K562 (cell line): ENCODE results near the gene ABCC5. TPM values are rescaled to one million over a fixed set of nuclear protein-coding genes. Genes with fewer than 3 reads are reported as not detected.

Experiments
- ATAC-seq: fragments of 200-7000 bp; cut with Tn5 transposase; 3 replicates; pipeline ENCODE4 v1.9.1; 2020; ENCODE audit warnings: moderate library complexity
- BruUV-seq: library from RNA; stranded (reverse); fragments of 400-500 nt; replicated peaks from 2 replicates; lab custom pipeline; 2021; lab: Mats Ljungman, UMichigan
- CTCF ChIA-PET: fragments of 300-600 bp; formaldehyde crosslinking; extraction: SDS; loops from one replicate; lab custom pipeline; 2021; ENCODE audit warnings: low intra/inter-chr PET ratio; lab: Yijun Ruan, JAX
- POLR2A ChIA-PET: fragments of 300-600, 350-650 bp; sonication (Branson Sonifier 250); formaldehyde crosslinking; extraction: SDS; loops from one replicate; lab custom pipeline; 2021; ENCODE audit warnings: antibody characterized with exemption, inconsistent platforms; lab: Yijun Ruan, JAX
- DNase-seq, 4 experiments: peaks; one replicate each; pipeline versions ENCODE4 v3.0.0 to v3.0.0-alpha.2; 2011 to 2018; ENCODE audit warnings: low spot score in 3 of 4, mixed read lengths in 3 of 4; ENCODE audit errors: extremely low read depth in 1 of 4
- FAIRE-seq: peaks from 2 replicates; lab custom pipeline; 2011; peaks lifted over from hg19 to GRCh38; lab: Jason Lieb, UNC
- H2AFZ ChIP-seq: 2 replicates; pipeline ENCODE4 v1.6.0; 2011; ENCODE audit warnings: low read depth, low read length, control low read depth, inconsistent platforms
- H3K27ac ChIP-seq: fragments of 200-600 bp; 3 replicates; pipeline ENCODE4 v1.8.0; 2011; ENCODE audit warnings: low read depth, mild to moderate bottlenecking, control low read depth, inconsistent platforms, low read length, moderate library complexity, mixed read lengths; ENCODE audit errors: extremely low read depth
- H3K27me3 ChIP-seq, 2 experiments: fragments of 300-600 bp in 1 of 2; 2 replicates in 1 of 2; 3 replicates in 1 of 2; pipeline versions ENCODE4 v1.6.0 to v1.8.0; 2011; ENCODE audit warnings: inconsistent platforms in 2 of 2, low read length in 2 of 2, mild to moderate bottlenecking in 1 of 2, mixed read lengths in 1 of 2, moderate library complexity in 1 of 2; ENCODE audit not compliant: control insufficient read depth in 2 of 2, insufficient read depth in 2 of 2
- H3K36me3 ChIP-seq: fragments of 300-600 bp; 3 replicates; pipeline ENCODE4 v1.8.0; 2011; ENCODE audit warnings: mild to moderate bottlenecking, low read length, inconsistent platforms; ENCODE audit not compliant: control insufficient read depth, insufficient read depth
- H3K4me1 ChIP-seq, 2 experiments: fragments of 200-600 bp in 1 of 2; replicated peaks in 1 of 2; 2 replicates in 1 of 2; 3 replicates in 1 of 2; pipeline versions ENCODE4 v1.5.1 to v1.8.0; 2011; ENCODE audit warnings: inconsistent platforms in 2 of 2, low read length in 2 of 2, mild to moderate bottlenecking in 1 of 2, mixed read lengths in 1 of 2, moderate library complexity in 1 of 2; ENCODE audit not compliant: control insufficient read depth in 2 of 2, insufficient read depth in 2 of 2
- H3K4me2 ChIP-seq: 2 replicates; pipeline ENCODE4 v1.6.1; 2011; ENCODE audit warnings: low read length, control low read depth, inconsistent platforms, mixed read lengths; ENCODE audit not compliant: insufficient read depth
- H3K4me3 ChIP-seq: fragments of 200-600 bp; sonication (generic), shearing (Covaris generic); 2 replicates; pipeline ENCODE4 v1.5.1; 2016; ENCODE audit warnings: control low read depth, inconsistent platforms
- H3K79me2 ChIP-seq: fragments of 200-600 bp; 3 replicates; pipeline ENCODE4 v1.8.0; 2011; ENCODE audit warnings: low read length, inconsistent platforms; ENCODE audit not compliant: control insufficient read depth, insufficient read depth
- H3K9ac ChIP-seq, 2 experiments: 2 replicates each; pipeline versions ENCODE4 v1.6.0 to v1.6.1; 2011; ENCODE audit warnings: low read depth in 2 of 2, low read length in 2 of 2, control low read depth in 1 of 2, inconsistent platforms in 1 of 2, mild to moderate bottlenecking in 1 of 2, mixed read lengths in 1 of 2; ENCODE audit not compliant: insufficient read depth in 1 of 2
- H3K9me1 ChIP-seq: one replicate; pipeline ENCODE4 v1.6.0; 2011; ENCODE audit warnings: inconsistent platforms, mild to moderate bottlenecking, low read length, moderate library complexity; ENCODE audit not compliant: control insufficient read depth, insufficient read depth
- H3K9me3 ChIP-seq: replicated peaks from 2 replicates; pipeline ENCODE4 v1.5.1; 2011; ENCODE audit warnings: low read depth, low read length, inconsistent platforms; ENCODE audit not compliant: control insufficient read depth, insufficient read depth
- H4K20me1 ChIP-seq: replicated peaks from 2 replicates; pipeline ENCODE4 v1.6.1; 2011; ENCODE audit warnings: low read length, inconsistent platforms, mixed read lengths; ENCODE audit not compliant: control insufficient read depth, insufficient read depth
- C11orf30 ChIP-seq: fragments of 450-650 bp; IDR thresholded peaks from 2 replicates; pipeline ENCODE4 v1.6.1; 2016; ENCODE audit warnings: low read depth, mild to moderate bottlenecking
- CREBBP ChIP-seq: IDR thresholded peaks from one replicate; pipeline ENCODE4 v1.6.1; 2012; ENCODE audit warnings: low read depth, mild to moderate bottlenecking, control low read depth, inconsistent platforms, low read length
- EWSR1 ChIP-seq: fragments of 450-650 bp; IDR thresholded peaks from 2 replicates; pipeline ENCODE4 v1.6.1; 2018; ENCODE audit warnings: borderline replicate concordance, mild to moderate bottlenecking, low read depth, moderate library complexity; ENCODE audit not compliant: partially characterized antibody
- HOXB6 ChIP-seq: fragments of 250-450 bp; sonication (Bioruptor Pico); IDR thresholded peaks from 2 replicates; pipeline ENCODE4 v1.5.1; 2022; ENCODE audit warnings: mild to moderate bottlenecking, borderline replicate concordance
- MAFG ChIP-seq: fragments of 450-650 bp; conservative IDR thresholded peaks from 2 replicates; pipeline ENCODE4 v1.6.1; 2016; ENCODE audit warnings: missing genetic modification characterization, missing compliant biosample characterization
- SREBF2 ChIP-seq: sonication (generic); formaldehyde crosslinking; IDR thresholded peaks from 2 replicates; pipeline ENCODE4 v1.4.0; 2020; ENCODE audit warnings: mild to moderate bottlenecking, missing genetic modification reagents
- TAL1 ChIP-seq: fragments of 450-650 bp; IDR thresholded peaks from 2 replicates; pipeline ENCODE4 v1.6.1; 2016; ENCODE audit warnings: mild to moderate bottlenecking
- ZNF143 ChIP-seq: sonication (generic); formaldehyde crosslinking; IDR thresholded peaks from 2 replicates; pipeline ENCODE4 v1.9.0; 2022; ENCODE audit warnings: mild to moderate bottlenecking, missing genetic modification reagents
- ZNF316 ChIP-seq: fragments of 450-650 bp; IDR thresholded peaks from 2 replicates; pipeline ENCODE4 v1.6.1; 2016
- ZNF551 ChIP-seq: fragments of 250-450 bp; sonication (Bioruptor Pico); IDR thresholded peaks from 2 replicates; pipeline ENCODE4 v1.5.0; 2021; ENCODE audit warnings: mild to moderate bottlenecking, moderate library complexity
- WGBS: fragments of 100-300 bp; shearing (Covaris generic); methylation state at CpG from one replicate; pipeline ENCODE4 v1.1.6; 2016; ENCODE audit warnings: low coverage, mixed read lengths; ENCODE audit not compliant: insufficient coverage; ENCODE audit errors: missing lambda C conversion rate; 5-methylcytosine and 5-hydroxymethylcytosine counted together
- in situ Hi-C: fragments of 300-500 bp; cut with MboI; formaldehyde crosslinking; loops from 4 replicates; pipeline ENCODE4 v1.15.0; 2018; ENCODE audit warnings: inconsistent platforms, mixed read lengths
- intact Hi-C: fragments of 100-400 bp; cut with micrococcal nuclease; formaldehyde crosslinking; loops from 2 replicates; pipeline ENCODE4 v1.14.2; 2022
- polyA plus RNA-seq, 8 experiments: library from polyadenylated mRNA; depleted of rRNA in 4 of 8; stranded (reverse) in 5 of 8; unstranded in 3 of 8; fragments of >200 nt; fragmentation: Nextera tagmentation in 2 of 8; fragmentation: Illumina TruSeq in 1 of 8; extraction: Ambion mirVana in 2 of 8; extraction: Trizol in 1 of 8; gene quantifications; 2 replicates each; pipeline versions ENCODE4 v1.2.1 to v1.2.3, GENCODE V29; 2011 to 2014; ENCODE audit warnings: inconsistent platforms in 1 of 8, missing spikeins in 1 of 8
- total RNA-seq, 7 experiments: library from RNA; depleted of rRNA in 6 of 7; stranded (reverse); fragments of >200 nt in 6 of 7; fragmentation: Illumina TruSeq in 2 of 7; extraction: Trizol in 2 of 7; gene quantifications; 2 replicates each; pipeline versions ENCODE4 v1.2.1 to v1.2.3, GENCODE V29; 2011 to 2021; ENCODE audit warnings: low replicate concordance in 1 of 7
- TF ChIP-seq, protein P1 (sequence below): fragments of 250-450 bp; sonication (Bioruptor Pico); IDR thresholded peaks from 2 replicates; pipeline ENCODE4 v1.8.0; 2022; ENCODE audit warnings: moderate library complexity, mild to moderate bottlenecking, inconsistent platforms

The ABCC5 gene
- total and polyA plus RNA-seq, 9 of the 15 experiments (the other 6 are each of a cell fraction or from before 2014, with no cell fraction given): 22.0 to 53.0 (median 41.9) TPM

DNA sequence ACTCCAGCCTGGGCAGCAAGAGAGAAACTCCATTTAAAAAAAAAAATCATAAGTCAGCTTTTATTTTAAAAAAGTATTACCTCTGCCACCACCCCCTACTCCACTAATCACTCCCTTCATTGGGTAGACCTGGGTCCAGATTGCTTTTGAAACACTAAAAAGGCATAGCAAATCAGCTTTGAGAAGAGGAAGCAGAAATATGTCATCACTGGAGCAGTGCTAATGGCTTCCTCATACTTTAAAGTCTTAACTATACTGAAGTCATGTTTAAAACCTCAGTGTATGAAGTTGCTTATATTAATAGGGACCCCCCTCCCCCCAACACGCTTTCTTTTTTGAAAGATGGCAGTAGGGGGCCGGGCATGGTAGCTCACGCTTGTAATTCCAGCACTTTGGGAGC lies 12.9 kb upstream of the ABCC5 start:
- in situ Hi-C loops: no loop called here
- H3K4me3 ChIP-seq: no peak overlapping the region
- POLR2A ChIA-PET: interaction anchor here (0.7 kb wide), 1 partner anchor 12 kb away, joined by 3 read pairs; no protein-coding TSS in a partner anchor

DNA sequence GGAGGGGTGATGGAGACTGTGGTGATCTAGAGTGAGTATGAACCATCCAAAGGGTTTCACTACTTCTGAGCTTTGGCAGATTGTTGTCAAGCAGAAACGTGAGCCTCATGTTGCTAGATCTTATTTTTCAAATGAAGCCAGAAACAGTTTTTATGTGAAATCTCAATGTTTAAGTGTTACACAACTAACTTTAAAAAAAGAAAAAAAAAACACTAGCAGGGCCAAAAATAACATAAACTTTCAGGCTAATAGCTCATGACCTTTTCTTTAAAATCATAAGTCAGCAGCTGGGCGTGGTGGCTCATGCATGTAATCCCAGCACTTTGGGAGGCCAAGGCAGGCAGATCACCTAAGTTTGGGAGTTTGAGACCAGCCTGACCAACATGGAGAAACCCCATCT lies 11.8 kb upstream of the ABCC5 start:
- H3K9me1 ChIP-seq: no peaks in the 10 kb centered on the region
- no peaks in the 10 kb centered on the region for H4K20me1 ChIP-seq
- peaks cover 7 to 10% of the 10 kb centered on the region in 2 experiments; a peak in 4 of 5 replicates for H3K27me3 ChIP-seq
- TF ChIP-seq HOXB6: no peak
- no peak for TF ChIP-seq CREBBP
- TF ChIP-seq TAL1: no peak
- no peak for TF ChIP-seq EWSR1
- no peak for TF ChIP-seq SREBF2 (CRISPR knock-in tag)
- TF ChIP-seq ZNF551 (CRISPR knock-in tag): no peak
- TF ChIP-seq, all 486 proteins: peak for 0
- Histone ChIP-seq H3K4me2 (no peak overlapping the region), H3K79me2 (no peaks in the 10 kb centered on the region), H3K9me3 (no peaks in the 10 kb centered on the region), H2AFZ (no peak overlapping the region), H3K36me3 (no peaks in the 10 kb centered on the region), H3K27ac (no peak overlapping the region), H3K4me1 (no peaks in the 10 kb centered on the region; a peak in 1 of 5 replicates), H3K9ac (no peak overlapping the region), H3K4me3 (no peak overlapping the region)
- FAIRE-seq: no peak
- BruUV-seq: no TSS peak
- ATAC-seq: no peak
- DNase-seq: no peak
- CTCF ChIA-PET: no interaction called here
- in situ Hi-C loops (no loop called here), intact Hi-C loops (no loop called here)
- 50% methylated on average over 2 of the region's 2 CpGs for WGBS
- POLR2A ChIA-PET: no interaction called here

More for the DNA sequence above, 12.9 kb upstream of the ABCC5 start:
- no peak for ATAC-seq
- Histone ChIP-seq H4K20me1 (no peaks in the 10 kb centered on the region), H3K79me2 (no peaks in the 10 kb centered on the region), H2AFZ (no peak overlapping the region), H3K9ac (no peak overlapping the region), H3K9me3 (no peaks in the 10 kb centered on the region), H3K27ac (no peak overlapping the region), H3K9me1 (no peaks in the 10 kb centered on the region), H3K4me1 (no peaks in the 10 kb centered on the region; a peak in 1 of 5 replicates), H3K27me3 (peaks cover 7 to 10% of the 10 kb centered on the region in 2 experiments; a peak in 4 of 5 replicates), H3K4me2 (no peak overlapping the region), H3K36me3 (no peaks in the 10 kb centered on the region)
- CTCF ChIA-PET: no interaction called here
- 0% methylated on average over 3 of the region's 3 CpGs for WGBS
- FAIRE-seq: no peak
- TF ChIP-seq ZNF316 (peak; percentile 52), ZNF551 (CRISPR knock-in tag) (no peak), ZNF143 (CRISPR knock-in tag) (no peak), MAFG (tag) (0 out of 2 replicates have a peak, but pooled peaks have one; percentile 12), C11orf30 (0 out of 2 replicates have a peak, but pooled peaks have one; percentile 10)
- TF ChIP-seq, protein P1, sequence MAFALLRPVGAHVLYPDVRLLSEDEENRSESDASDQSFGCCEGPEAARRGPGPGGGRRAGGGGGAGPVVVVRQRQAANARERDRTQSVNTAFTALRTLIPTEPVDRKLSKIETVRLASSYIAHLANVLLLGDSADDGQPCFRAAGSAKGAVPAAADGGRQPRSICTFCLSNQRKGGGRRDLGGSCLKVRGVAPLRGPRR: no peak
- BruUV-seq: no TSS peak
- DNase-seq: no peak
- intact Hi-C loops: no loop called here
